ENCODE measurements around the gene TUBGCP2. TPM values are rescaled to one million over a fixed set of nuclear protein-coding genes. Genes with fewer than 3 reads are reported as not detected.

The TUBGCP2 gene
- total RNA-seq, 1 donor from 2014 or later = 56.2 TPM

- Mint-ChIP-seq H3K4me1 (ENCODE audit: low read depth, unreplicated experiment) (peaks cover 9% of the 10 kb centered on the region), H3K27ac (ENCODE audit: unreplicated experiment) (no peak overlapping the region), H3K9me3 (ENCODE audit: unreplicated experiment) (no peaks in the 10 kb centered on the region), H3K27me3 (ENCODE audit: low read depth, unreplicated experiment) (no peaks in the 10 kb centered on the region), H3K4me3 (ENCODE audit: unreplicated experiment) (no peak overlapping the region), H3K36me3 (ENCODE audit: low read depth, unreplicated experiment) (peaks cover 3% of the 10 kb centered on the region)
- FAIRE-seq = no peak
- TF ChIP-seq, protein P1, sequence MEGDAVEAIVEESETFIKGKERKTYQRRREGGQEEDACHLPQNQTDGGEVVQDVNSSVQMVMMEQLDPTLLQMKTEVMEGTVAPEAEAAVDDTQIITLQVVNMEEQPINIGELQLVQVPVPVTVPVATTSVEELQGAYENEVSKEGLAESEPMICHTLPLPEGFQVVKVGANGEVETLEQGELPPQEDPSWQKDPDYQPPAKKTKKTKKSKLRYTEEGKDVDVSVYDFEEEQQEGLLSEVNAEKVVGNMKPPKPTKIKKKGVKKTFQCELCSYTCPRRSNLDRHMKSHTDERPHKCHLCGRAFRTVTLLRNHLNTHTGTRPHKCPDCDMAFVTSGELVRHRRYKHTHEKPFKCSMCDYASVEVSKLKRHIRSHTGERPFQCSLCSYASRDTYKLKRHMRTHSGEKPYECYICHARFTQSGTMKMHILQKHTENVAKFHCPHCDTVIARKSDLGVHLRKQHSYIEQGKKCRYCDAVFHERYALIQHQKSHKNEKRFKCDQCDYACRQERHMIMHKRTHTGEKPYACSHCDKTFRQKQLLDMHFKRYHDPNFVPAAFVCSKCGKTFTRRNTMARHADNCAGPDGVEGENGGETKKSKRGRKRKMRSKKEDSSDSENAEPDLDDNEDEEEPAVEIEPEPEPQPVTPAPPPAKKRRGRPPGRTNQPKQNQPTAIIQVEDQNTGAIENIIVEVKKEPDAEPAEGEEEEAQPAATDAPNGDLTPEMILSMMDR (IDR thresholded peaks at IDR 0.05; ENCODE audit: insufficient read depth, low read depth, low read length) = no peak
- TF ChIP-seq EZH2 (IDR thresholded peaks at IDR 0.05; ENCODE audit: insufficient read depth, low read length) = no peak
- Histone ChIP-seq H3K27ac (ENCODE audit: low read depth, low read length) (no peak overlapping the region), H3K36me3 (ENCODE audit: insufficient read depth, low read length) (no peaks in the 10 kb centered on the region), H3K4me3 (ENCODE audit: insufficient read depth, low read depth, low read length) (no peak overlapping the region), H3K79me2 (ENCODE audit: insufficient read depth, low read length) (peaks cover 32% of the 10 kb centered on the region), H3K9me3 (ENCODE audit: insufficient read depth, low read depth, low read length) (no peaks in the 10 kb centered on the region), H3K4me2 (ENCODE audit: low read length) (no peak overlapping the region), H2AFZ (ENCODE audit: low read depth, low read length) (no peak overlapping the region), H3K27me3 (ENCODE audit: insufficient read depth, low read length) (no peaks in the 10 kb centered on the region), H4K20me1 (ENCODE audit: insufficient read depth, low read length) (peaks cover 39% of the 10 kb centered on the region), H3K4me1 (ENCODE audit: insufficient read depth, low read length) (peaks cover 15% of the 10 kb centered on the region), H3K9ac (ENCODE audit: low read length) (no peak overlapping the region)
- DNase-seq (ENCODE audit: low read depth) = no peak
These were observed 1.7 kb upstream of the TUBGCP2 start for GRCh38 chr10:133310399-133310755.

DNA sequence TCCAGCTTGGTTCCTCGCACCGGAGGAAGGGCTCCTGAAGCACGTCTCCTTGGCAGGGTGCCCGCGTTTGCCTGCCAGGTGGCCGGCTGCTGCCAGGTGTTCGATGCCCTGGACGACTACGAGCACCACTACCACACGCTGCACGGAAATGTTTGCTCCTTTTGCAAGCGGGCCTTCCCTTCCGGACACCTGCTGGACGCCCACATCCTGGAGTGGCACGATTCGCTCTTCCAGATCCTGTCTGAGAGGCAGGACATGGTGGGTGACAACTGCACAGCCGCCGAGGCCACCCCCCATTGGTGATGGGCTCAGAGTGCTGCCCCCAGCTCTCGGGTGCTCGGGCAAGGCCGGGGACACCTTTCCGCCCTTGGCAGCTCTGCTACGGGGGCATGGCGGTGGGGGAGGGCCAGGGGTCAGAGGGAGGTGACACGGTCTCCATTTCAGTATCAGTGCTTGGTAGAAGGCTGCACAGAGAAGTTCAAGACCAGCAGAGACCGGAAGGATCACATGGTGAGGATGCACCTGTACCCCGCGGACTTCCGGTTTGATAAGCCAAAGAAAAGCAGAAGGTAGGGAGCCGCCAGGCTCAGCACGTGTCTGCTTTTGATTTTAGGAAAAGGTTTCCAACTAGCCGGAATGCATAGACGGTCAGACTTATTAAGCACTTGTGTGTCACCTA, 1.2 kb upstream of the TUBGCP2 start:
- Histone ChIP-seq H4K20me1 (ENCODE audit: insufficient read depth, low read length) (peaks cover 44% of the 10 kb centered on the region), H3K4me2 (ENCODE audit: low read length) (peak overlapping the region; percentile 92), H3K4me1 (ENCODE audit: insufficient read depth, low read length) (peaks cover 15% of the 10 kb centered on the region), H3K79me2 (ENCODE audit: insufficient read depth, low read length) (peaks cover 37% of the 10 kb centered on the region), H2AFZ (ENCODE audit: low read depth, low read length) (no peak overlapping the region), H3K36me3 (ENCODE audit: insufficient read depth, low read length) (no peaks in the 10 kb centered on the region), H3K27ac (ENCODE audit: low read depth, low read length) (no peak overlapping the region), H3K9ac (ENCODE audit: low read length) (no peak overlapping the region), H3K27me3 (ENCODE audit: insufficient read depth, low read length) (no peaks in the 10 kb centered on the region), H3K9me3 (ENCODE audit: insufficient read depth, low read depth, low read length) (no peaks in the 10 kb centered on the region), H3K4me3 (ENCODE audit: insufficient read depth, low read depth, low read length) (no peak overlapping the region)
- H3K4me3 Mint-ChIP-seq (ENCODE audit: unreplicated experiment) = peak overlapping the region; percentile 73
- FAIRE-seq (no peak), DNase-seq (ENCODE audit: low read depth) (no peak)
- H3K9me3 Mint-ChIP-seq (ENCODE audit: unreplicated experiment) = no peaks in the 10 kb centered on the region
- no peak overlapping the region for H3K27ac Mint-ChIP-seq (ENCODE audit: unreplicated experiment)
- H3K36me3 Mint-ChIP-seq (ENCODE audit: low read depth, unreplicated experiment) = peaks cover 3% of the 10 kb centered on the region
- H3K27me3 Mint-ChIP-seq (ENCODE audit: low read depth, unreplicated experiment) = no peaks in the 10 kb centered on the region
- no peak for TF ChIP-seq EZH2 (IDR thresholded peaks at IDR 0.05; ENCODE audit: insufficient read depth, low read length)
- TF ChIP-seq, protein P1 (IDR thresholded peaks at IDR 0.05; ENCODE audit: insufficient read depth, low read depth, low read length) = no peak
- peaks cover 9% of the 10 kb centered on the region for H3K4me1 Mint-ChIP-seq (ENCODE audit: low read depth, unreplicated experiment)

- Mint-ChIP-seq H3K27ac (ENCODE audit: unreplicated experiment) (no peak overlapping the region), H3K4me1 (ENCODE audit: low read depth, unreplicated experiment) (peaks cover 11% of the 10 kb centered on the region), H3K36me3 (ENCODE audit: low read depth, unreplicated experiment) (peaks cover 3% of the 10 kb centered on the region), H3K27me3 (ENCODE audit: low read depth, unreplicated experiment) (no peaks in the 10 kb centered on the region), H3K4me3 (ENCODE audit: unreplicated experiment) (peak overlapping the region; percentile 73), H3K9me3 (ENCODE audit: unreplicated experiment) (no peaks in the 10 kb centered on the region)
- H3K79me2 ChIP-seq (ENCODE audit: insufficient read depth, low read length) = peaks cover 42% of the 10 kb centered on the region
- FAIRE-seq (no peak), DNase-seq (ENCODE audit: low read depth) (peak; percentile 61)
- TF ChIP-seq, protein P1 (IDR thresholded peaks at IDR 0.05; ENCODE audit: insufficient read depth, low read depth, low read length) = no peak
- no peak for TF ChIP-seq EZH2 (IDR thresholded peaks at IDR 0.05; ENCODE audit: insufficient read depth, low read length)
- peaks cover 48% of the 10 kb centered on the region for H4K20me1 ChIP-seq (ENCODE audit: insufficient read depth, low read length)
- H3K27ac ChIP-seq (ENCODE audit: low read depth, low read length) = peak overlapping the region; percentile 87
- no peaks in the 10 kb centered on the region for H3K9me3 ChIP-seq (ENCODE audit: insufficient read depth, low read depth, low read length)
- H3K4me1 ChIP-seq (ENCODE audit: insufficient read depth, low read length) = peaks cover 15% of the 10 kb centered on the region
- H3K4me2 ChIP-seq (ENCODE audit: low read length) = peak overlapping the region; percentile 92
- H3K9ac ChIP-seq (ENCODE audit: low read length) = peak overlapping the region; percentile 97
- H2AFZ ChIP-seq (ENCODE audit: low read depth, low read length) = peak overlapping the region; percentile 90
- no peaks in the 10 kb centered on the region for H3K36me3 ChIP-seq (ENCODE audit: insufficient read depth, low read length)
- no peaks in the 10 kb centered on the region for H3K27me3 ChIP-seq (ENCODE audit: insufficient read depth, low read length)
- peak overlapping the region; percentile 88 for H3K4me3 ChIP-seq (ENCODE audit: insufficient read depth, low read depth, low read length)
These were observed 538 bp upstream of the TUBGCP2 start for GRCh38 chr10:133309100-133309719.
